HepG2 (cell line): ENCODE results near the gene COPS4. TPM values are rescaled to one million over a fixed set of nuclear protein-coding genes. Genes with fewer than 3 reads are reported as not detected.
A peak's percentile ranks its signal among the peaks of the same experiment; 100 is the strongest.

Experiments
- AHR ChIP-seq: IDR thresholded peaks from 2 replicates; pipeline ENCODE4 v1.6.1; 2018; ENCODE audit warnings: missing genetic modification reagents, missing compliant biosample characterization
- ESRRA ChIP-seq: sonication (generic); formaldehyde crosslinking; IDR thresholded peaks from 2 replicates; pipeline ENCODE4 v1.5.1; 2020; ENCODE audit warnings: mild to moderate bottlenecking, low read depth, missing genetic modification reagents
- GFI1 ChIP-seq: sonication (generic); formaldehyde crosslinking; IDR thresholded peaks from 2 replicates; pipeline ENCODE4 v1.5.0; 2020; ENCODE audit warnings: missing genetic modification reagents, mild to moderate bottlenecking, borderline replicate concordance
- HCFC1 ChIP-seq: fragments of 150-350 bp; IDR thresholded peaks from 2 replicates; pipeline ENCODE4 v1.6.1; 2014; ENCODE audit warnings: low read depth, low read length
- KLF9 ChIP-seq: IDR thresholded peaks from 2 replicates; pipeline ENCODE4 v1.6.1; 2016; ENCODE audit warnings: low read depth
- POLR2A ChIP-seq, 2 experiments: IDR thresholded peaks; 2 replicates each; pipeline ENCODE4 v1.6.1; 2011; ENCODE audit warnings: low read depth in 2 of 2, low read length in 2 of 2, mild to moderate bottlenecking in 1 of 2, moderate library complexity in 1 of 2; ENCODE audit not compliant: insufficient read depth in 1 of 2
- RFX3 ChIP-seq: IDR thresholded peaks from 2 replicates; pipeline ENCODE4 v1.6.1; 2016; ENCODE audit warnings: missing biosample characterization, missing genetic modification reagents
- SMAD3 ChIP-seq: sonication (generic); formaldehyde crosslinking; IDR thresholded peaks from 2 replicates; pipeline ENCODE4 v1.4.0; 2020; ENCODE audit warnings: missing genetic modification reagents
- ZNF234 ChIP-seq: sonication (generic); formaldehyde crosslinking; conservative IDR thresholded peaks from 2 replicates; pipeline ENCODE4 v1.5.1; 2020; ENCODE audit warnings: mild to moderate bottlenecking, missing genetic modification reagents
- ZNF441 ChIP-seq: sonication (generic); formaldehyde crosslinking; IDR thresholded peaks from 2 replicates; pipeline ENCODE4 v1.7.0; 2021; ENCODE audit warnings: missing genetic modification reagents, borderline replicate concordance
- ZNF746 ChIP-seq: sonication (generic); formaldehyde crosslinking; IDR thresholded peaks from 2 replicates; pipeline ENCODE4 v1.8.0; 2022; ENCODE audit warnings: mild to moderate bottlenecking, missing genetic modification reagents
- ZNF850 ChIP-seq: sonication (generic); formaldehyde crosslinking; conservative IDR thresholded peaks from 2 replicates; pipeline ENCODE4 v1.9.0; 2021; ENCODE audit warnings: mild to moderate bottlenecking, missing genetic modification reagents
- ZNF879 ChIP-seq: sonication (generic); formaldehyde crosslinking; IDR thresholded peaks from 2 replicates; pipeline ENCODE4 v1.8.1; 2023; ENCODE audit warnings: missing genetic modification reagents
- polyA plus RNA-seq, 8 experiments: library from polyadenylated mRNA; depleted of rRNA in 3 of 8; stranded (reverse) in 7 of 8; unstranded in 1 of 8; fragments of >200 nt; fragmentation: Illumina TruSeq in 4 of 8; extraction: Trizol in 4 of 8; gene quantifications; 2 replicates each; pipeline versions ENCODE4 v1.2.1 to v1.2.3, GENCODE V29; 2011 to 2016; ENCODE audit warnings: low read depth in 4 of 8, missing spikeins in 1 of 8, mixed read lengths in 1 of 8; ENCODE audit not compliant: insufficient read depth in 1 of 8
- total RNA-seq, 5 experiments: library from RNA; depleted of rRNA; stranded (reverse); fragments of >200 nt; fragmentation: Illumina TruSeq; extraction: Trizol; gene quantifications; 2 replicates each; pipeline ENCODE4 v1.2.3, GENCODE V29; 2016; ENCODE audit warnings: low read depth in 1 of 5
- TF ChIP-seq, protein P1 (sequence below): sonication (generic); formaldehyde crosslinking; IDR thresholded peaks from 2 replicates; pipeline ENCODE4 v1.4.0; 2020; ENCODE audit warnings: mild to moderate bottlenecking, missing genetic modification reagents, borderline replicate concordance
- TF ChIP-seq, protein P2 (sequence below): sonication (generic); formaldehyde crosslinking; IDR thresholded peaks from 2 replicates; pipeline ENCODE4 v1.9.0; 2021; ENCODE audit warnings: missing genetic modification reagents, borderline replicate concordance
- TF ChIP-seq, protein P3 (sequence below): IDR thresholded peaks from 2 replicates; pipeline ENCODE4 v1.6.1; 2016; ENCODE audit warnings: missing compliant biosample characterization, missing genetic modification reagents, borderline replicate concordance

Gene COPS4
- total and polyA plus RNA-seq, 2 of the 13 experiments (the other 11 are each of a cell fraction or from before 2014, with no cell fraction given) = 28.8 to 52.5 TPM

DNA sequence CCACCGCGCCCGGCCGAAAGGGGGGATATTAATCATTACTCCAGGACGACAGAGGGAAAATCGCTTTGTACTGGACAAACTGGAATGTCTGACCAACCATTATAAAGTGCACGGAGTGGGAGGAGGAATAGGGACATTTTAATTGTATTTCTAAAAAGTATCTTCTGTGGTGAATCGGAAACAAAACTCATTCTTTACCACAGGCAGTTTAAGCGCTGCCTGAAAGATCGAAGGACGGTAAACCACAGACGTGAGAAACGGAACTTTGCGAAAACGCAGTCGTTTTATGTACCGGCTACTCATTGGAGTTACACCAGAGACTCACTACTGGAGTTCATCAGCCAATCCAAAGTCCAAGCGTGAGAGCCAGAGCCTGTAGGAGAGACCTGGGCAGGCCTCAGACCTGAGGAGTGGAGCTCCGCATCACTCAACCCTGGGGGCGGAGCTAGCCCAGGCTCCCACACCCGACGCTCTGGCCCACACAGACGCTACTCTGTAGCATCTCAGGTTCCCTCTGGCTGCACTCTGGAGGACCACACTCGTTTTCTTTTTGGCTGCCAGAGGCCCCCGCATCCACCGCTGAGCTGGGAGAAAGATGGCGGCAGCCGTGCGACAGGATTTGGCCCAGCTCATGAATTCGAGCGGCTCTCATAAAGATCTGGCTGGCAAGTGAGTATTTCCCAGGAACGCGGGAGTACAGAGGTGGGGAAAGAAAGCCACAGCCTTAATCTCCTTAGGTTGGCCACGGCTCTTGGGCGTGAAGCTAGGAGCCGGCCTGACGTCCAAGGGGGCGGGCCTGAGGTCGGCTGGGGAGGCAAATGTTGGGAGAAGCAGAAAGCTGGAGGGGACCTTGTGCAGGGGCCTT lies at the start of gene COPS4 (continued):
- TF ChIP-seq, protein P1, sequence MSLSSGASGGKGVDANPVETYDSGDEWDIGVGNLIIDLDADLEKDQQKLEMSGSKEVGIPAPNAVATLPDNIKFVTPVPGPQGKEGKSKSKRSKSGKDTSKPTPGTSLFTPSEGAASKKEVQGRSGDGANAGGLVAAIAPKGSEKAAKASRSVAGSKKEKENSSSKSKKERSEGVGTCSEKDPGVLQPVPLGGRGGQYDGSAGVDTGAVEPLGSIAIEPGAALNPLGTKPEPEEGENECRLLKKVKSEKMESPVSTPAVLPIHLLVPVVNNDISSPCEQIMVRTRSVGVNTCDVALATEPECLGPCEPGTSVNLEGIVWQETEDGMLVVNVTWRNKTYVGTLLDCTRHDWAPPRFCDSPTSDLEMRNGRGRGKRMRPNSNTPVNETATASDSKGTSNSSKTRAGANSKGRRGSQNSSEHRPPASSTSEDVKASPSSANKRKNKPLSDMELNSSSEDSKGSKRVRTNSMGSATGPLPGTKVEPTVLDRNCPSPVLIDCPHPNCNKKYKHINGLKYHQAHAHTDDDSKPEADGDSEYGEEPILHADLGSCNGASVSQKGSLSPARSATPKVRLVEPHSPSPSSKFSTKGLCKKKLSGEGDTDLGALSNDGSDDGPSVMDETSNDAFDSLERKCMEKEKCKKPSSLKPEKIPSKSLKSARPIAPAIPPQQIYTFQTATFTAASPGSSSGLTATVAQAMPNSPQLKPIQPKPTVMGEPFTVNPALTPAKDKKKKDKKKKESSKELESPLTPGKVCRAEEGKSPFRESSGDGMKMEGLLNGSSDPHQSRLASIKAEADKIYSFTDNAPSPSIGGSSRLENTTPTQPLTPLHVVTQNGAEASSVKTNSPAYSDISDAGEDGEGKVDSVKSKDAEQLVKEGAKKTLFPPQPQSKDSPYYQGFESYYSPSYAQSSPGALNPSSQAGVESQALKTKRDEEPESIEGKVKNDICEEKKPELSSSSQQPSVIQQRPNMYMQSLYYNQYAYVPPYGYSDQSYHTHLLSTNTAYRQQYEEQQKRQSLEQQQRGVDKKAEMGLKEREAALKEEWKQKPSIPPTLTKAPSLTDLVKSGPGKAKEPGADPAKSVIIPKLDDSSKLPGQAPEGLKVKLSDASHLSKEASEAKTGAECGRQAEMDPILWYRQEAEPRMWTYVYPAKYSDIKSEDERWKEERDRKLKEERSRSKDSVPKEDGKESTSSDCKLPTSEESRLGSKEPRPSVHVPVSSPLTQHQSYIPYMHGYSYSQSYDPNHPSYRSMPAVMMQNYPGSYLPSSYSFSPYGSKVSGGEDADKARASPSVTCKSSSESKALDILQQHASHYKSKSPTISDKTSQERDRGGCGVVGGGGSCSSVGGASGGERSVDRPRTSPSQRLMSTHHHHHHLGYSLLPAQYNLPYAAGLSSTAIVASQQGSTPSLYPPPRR (CRISPR knock-in tag) = no peak; the same call in 1 of the 2 replicates
- TF ChIP-seq ZNF441 (CRISPR knock-in tag) = peak; percentile 55; the same call in 1 of the 2 replicates
- TF ChIP-seq, protein P2, sequence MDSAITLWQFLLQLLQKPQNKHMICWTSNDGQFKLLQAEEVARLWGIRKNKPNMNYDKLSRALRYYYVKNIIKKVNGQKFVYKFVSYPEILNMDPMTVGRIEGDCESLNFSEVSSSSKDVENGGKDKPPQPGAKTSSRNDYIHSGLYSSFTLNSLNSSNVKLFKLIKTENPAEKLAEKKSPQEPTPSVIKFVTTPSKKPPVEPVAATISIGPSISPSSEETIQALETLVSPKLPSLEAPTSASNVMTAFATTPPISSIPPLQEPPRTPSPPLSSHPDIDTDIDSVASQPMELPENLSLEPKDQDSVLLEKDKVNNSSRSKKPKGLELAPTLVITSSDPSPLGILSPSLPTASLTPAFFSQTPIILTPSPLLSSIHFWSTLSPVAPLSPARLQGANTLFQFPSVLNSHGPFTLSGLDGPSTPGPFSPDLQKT (CRISPR knock-in tag) = no peak
- TF ChIP-seq ZNF746 (CRISPR knock-in tag) = peak; percentile 39; the same call in 1 of the 2 replicates
- TF ChIP-seq HCFC1 = peak; percentile 58
- peak; percentile 60 to 93; a peak in 3 of 4 replicates for TF ChIP-seq POLR2A (IDR thresholded peaks at IDR 0.05; ENCODE audit: insufficient read depth in 1 of 2, low read depth in 2 of 2, low read length in 2 of 2)
- peak; percentile 81 for TF ChIP-seq SMAD3
- TF ChIP-seq AHR (CRISPR knock-in tag) = peak; percentile 80
- TF ChIP-seq ZNF850 (CRISPR knock-in tag) = no peak
- TF ChIP-seq RFX3 = peak; percentile 4; the same call in 1 of the 2 replicates
- TF ChIP-seq ZNF879 (CRISPR knock-in tag) = no peak
- TF ChIP-seq, protein P3, sequence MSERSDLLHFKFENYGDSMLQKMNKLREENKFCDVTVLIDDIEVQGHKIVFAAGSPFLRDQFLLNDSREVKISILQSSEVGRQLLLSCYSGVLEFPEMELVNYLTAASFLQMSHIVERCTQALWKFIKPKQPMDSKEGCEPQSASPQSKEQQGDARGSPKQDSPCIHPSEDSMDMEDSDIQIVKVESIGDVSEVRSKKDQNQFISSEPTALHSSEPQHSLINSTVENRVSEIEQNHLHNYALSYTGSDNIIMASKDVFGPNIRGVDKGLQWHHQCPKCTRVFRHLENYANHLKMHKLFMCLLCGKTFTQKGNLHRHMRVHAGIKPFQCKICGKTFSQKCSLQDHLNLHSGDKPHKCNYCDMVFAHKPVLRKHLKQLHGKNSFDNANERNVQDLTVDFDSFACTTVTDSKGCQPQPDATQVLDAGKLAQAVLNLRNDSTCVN (CRISPR knock-in tag) = no peak
- peak; percentile 79 for TF ChIP-seq GFI1 (CRISPR knock-in tag)
- peak; percentile 39; the same call in 1 of the 2 replicates for TF ChIP-seq ESRRA
- 0 out of 2 replicates have a peak, but pooled peaks have one; percentile 36 for TF ChIP-seq KLF9 (CRISPR knock-in tag)
- no peak; the same call in 1 of the 2 replicates for TF ChIP-seq ZNF234
